HEK293T (cell line): ENCODE results near the gene NEK1.

ENCODE experiments used
- BHLHE40 ChIP-seq: fragments of 450-650 bp; IDR thresholded peaks from 2 replicates; pipeline ENCODE4 v1.6.1; 2016; ENCODE audit warnings: mild to moderate bottlenecking, moderate library complexity, borderline replicate concordance
- ELF4 ChIP-seq: fragments of 450-650 bp; IDR thresholded peaks from 2 replicates; pipeline ENCODE4 v1.6.1; 2017; ENCODE audit warnings: antibody characterized with exemption
- FOXA1 ChIP-seq: fragments of 450-650 bp; IDR thresholded peaks from 2 replicates; pipeline ENCODE4 v1.6.1; 2016; ENCODE audit warnings: mild to moderate bottlenecking
- PKNOX1 ChIP-seq: fragments of 450-650 bp; IDR thresholded peaks from 2 replicates; pipeline ENCODE4 v1.6.1; 2016
- TARDBP ChIP-seq: fragments of 450-650 bp; IDR thresholded peaks from 2 replicates; pipeline ENCODE4 v1.6.1; 2016

GRCh38 chr4:169604131-169604900 is 8.1 kb downstream of the NEK1 start:
- TF ChIP-seq FOXA1 (no peak), PKNOX1 (no peak), ELF4 (no peak), TARDBP (no peak), BHLHE40 (no peak)
